Vagina (tissue), 2 donors: ENCODE results near the gene RNF141.

ENCODE experiments used
- CTCF ChIP-seq, 3 experiments: fragments of 450-650 bp in 2 of 3; fragments of 200-600 bp in 1 of 3; sonication (generic) in 1 of 3; IDR thresholded peaks; one replicate each; pipeline ENCODE4 v1.5.1; 2017 to 2019; ENCODE audit warnings: antibody characterized with exemption in 3 of 3, mild to moderate bottlenecking in 2 of 3, moderate library complexity in 2 of 3
- POLR2A ChIP-seq, 2 donors: fragments of 450-650 bp; IDR thresholded peaks; one replicate each; pipeline ENCODE4 v1.6.1; 2017; ENCODE audit warnings: antibody characterized with exemption in 2 of 2, mild to moderate bottlenecking in 2 of 2, moderate library complexity in 2 of 2
- POLR2AphosphoS5 ChIP-seq, 2 donors: sonication (generic); formaldehyde crosslinking; IDR thresholded peaks; one replicate each; pipeline ENCODE4 v1.9.0; 2017; ENCODE audit warnings: antibody characterized with exemption in 2 of 2, mild to moderate bottlenecking in 2 of 2, low read depth in 1 of 2; ENCODE audit not compliant: insufficient read depth in 1 of 2

GRCh38 chr11:10493041-10493663, 47.8 kb downstream of the RNF141 start:
- no peak for TF ChIP-seq CTCF (IDR thresholded peaks at IDR 0.05)
- TF ChIP-seq POLR2A (IDR thresholded peaks at IDR 0.05): no peak
- no peak for TF ChIP-seq POLR2AphosphoS5 (IDR thresholded peaks at IDR 0.05; ENCODE audit: insufficient read depth in 1 of 2, low read depth in 1 of 2)
